ENCODE data around the gene AGBL3.
"Not testable (repeated sequence)": the region's sequence is repeated elsewhere in the genome, so short reads cannot be mapped to it uniquely, and the experiment has no call there.

GRCh38 chr7:135173916-135174315, 187.6 kb downstream of the AGBL3 start:
- not testable (repeated sequence) for TF ChIP-seq FOXM1 (IDR thresholded peaks at IDR 0.05; ENCODE audit: borderline replicate concordance); BHLHE40 (IDR thresholded peaks at IDR 0.05; ENCODE audit: borderline replicate concordance); PKNOX1 (IDR thresholded peaks at IDR 0.05); LEF1 (IDR thresholded peaks at IDR 0.05; ENCODE audit: borderline replicate concordance); NFRKB (IDR thresholded peaks at IDR 0.05); TARDBP (IDR thresholded peaks at IDR 0.05); L3MBTL2 (conservative IDR thresholded peaks at IDR 0.05); FOXK2 (IDR thresholded peaks at IDR 0.05); ELF4 (IDR thresholded peaks at IDR 0.05); HDGF (IDR thresholded peaks at IDR 0.05; ENCODE audit: borderline replicate concordance); ZNF384 (IDR thresholded peaks at IDR 0.05); CTBP1 (IDR thresholded peaks at IDR 0.05; ENCODE audit: borderline replicate concordance); SP1 (IDR thresholded peaks at IDR 0.05)

Measured in HEK293T (cell line).